K562 (cell line): ENCODE measurements around the gene MYO1F. TPM values are rescaled to one million over a fixed set of nuclear protein-coding genes. Genes with fewer than 3 reads are reported as not detected.

Experiments used
- BRD4 ChIP-seq: fragments of 200-600 bp; sonication (generic); IDR thresholded peaks from 2 replicates; pipeline ENCODE4 v1.6.1; 2017; ENCODE audit warnings: inconsistent platforms
- COPS2 ChIP-seq: fragments of 450-650 bp; conservative IDR thresholded peaks from 2 replicates; pipeline ENCODE4 v1.6.1; 2016; ENCODE audit warnings: mild to moderate bottlenecking, moderate library complexity
- CTCF ChIP-seq, 3 experiments: IDR thresholded peaks in 2 of 3; conservative IDR thresholded peaks in 1 of 3; 2 replicates each; pipeline ENCODE4 v1.5.1; 2011 to 2012; ENCODE audit warnings: low read length in 3 of 3, mild to moderate bottlenecking in 3 of 3, control low read depth in 2 of 3, improper control_type of control experiment in 1 of 3, inconsistent platforms in 1 of 3, low read depth in 1 of 3, mixed read lengths in 1 of 3, moderate library complexity in 1 of 3; ENCODE audit not compliant: insufficient read depth in 2 of 3
- GMEB1 ChIP-seq: fragments of 250-450 bp; sonication (Bioruptor Pico); IDR thresholded peaks from 2 replicates; pipeline ENCODE4 v1.4.0; 2020; ENCODE audit warnings: mild to moderate bottlenecking
- GTF2B ChIP-seq: IDR thresholded peaks from 2 replicates; pipeline ENCODE4 v1.6.1; 2011; ENCODE audit not compliant: insufficient read length; ENCODE audit errors: extremely low read depth
- KAT2B ChIP-seq: IDR thresholded peaks from one replicate; pipeline ENCODE4 v1.6.1; 2012; ENCODE audit warnings: low read depth, mild to moderate bottlenecking, control low read depth, inconsistent platforms, low read length, moderate library complexity
- KDM5B ChIP-seq: fragments of 200-600 bp; sonication (generic); IDR thresholded peaks from 2 replicates; pipeline ENCODE4 v1.6.1; 2012; ENCODE audit warnings: low read depth, mild to moderate bottlenecking, moderate library complexity, low read length, control low read depth, inconsistent platforms; ENCODE audit not compliant: insufficient replicate concordance
- MTA3 ChIP-seq: fragments of 450-650 bp; formaldehyde crosslinking; IDR thresholded peaks from 2 replicates; pipeline ENCODE4 v1.6.1; 2017; ENCODE audit warnings: mild to moderate bottlenecking, borderline replicate concordance
- POLR2B ChIP-seq: fragments of 450-650 bp; IDR thresholded peaks from 2 replicates; pipeline ENCODE4 v1.6.1; 2018; ENCODE audit warnings: low read depth; ENCODE audit not compliant: partially characterized antibody
- RAD51 ChIP-seq: fragments of 450-650 bp; IDR thresholded peaks from 2 replicates; pipeline ENCODE4 v1.7.1; 2016; ENCODE audit warnings: low read depth, mild to moderate bottlenecking, borderline replicate concordance
- SNAPC5 ChIP-seq: fragments of 250-450 bp; sonication (Bioruptor Pico); IDR thresholded peaks from 2 replicates; pipeline ENCODE4 v1.8.0; 2021; ENCODE audit warnings: moderate library complexity, mild to moderate bottlenecking, inconsistent platforms
- STAG1 ChIP-seq: sonication (generic); formaldehyde crosslinking; IDR thresholded peaks from 2 replicates; pipeline ENCODE4 v1.5.0; 2020; ENCODE audit warnings: missing genetic modification reagents, borderline replicate concordance
- TOE1 ChIP-seq, 2 experiments: fragments of 450-650 bp in 1 of 2; sonication (generic) in 1 of 2; formaldehyde crosslinking in 1 of 2; IDR thresholded peaks; 2 replicates each; pipeline versions ENCODE4 v1.7.1 to v1.8.0; 2016 to 2022; ENCODE audit warnings: borderline replicate concordance in 2 of 2, mild to moderate bottlenecking in 2 of 2, antibody characterized with exemption in 1 of 2, inconsistent platforms in 1 of 2, low read depth in 1 of 2, missing genetic modification reagents in 1 of 2, moderate library complexity in 1 of 2
- UBTF ChIP-seq, 2 experiments: IDR thresholded peaks; 2 replicates each; pipeline ENCODE4 v1.6.1; 2012; ENCODE audit warnings: improper control_type of control experiment in 2 of 2, low read depth in 2 of 2, low read length in 2 of 2, borderline replicate concordance in 1 of 2
- ZC3H8 ChIP-seq: fragments of 450-650 bp; IDR thresholded peaks from 2 replicates; pipeline ENCODE4 v1.6.1; 2017
- ZNF146 ChIP-seq: IDR thresholded peaks from one replicate; pipeline ENCODE4 v1.6.1; 2018; ENCODE audit warnings: missing compliant biosample characterization; ENCODE audit not compliant: unreplicated experiment
- ZNF444 ChIP-seq: fragments of 250-450 bp; sonication (Bioruptor Pico); IDR thresholded peaks from 2 replicates; pipeline ENCODE4 v1.4.0; 2020; ENCODE audit warnings: mild to moderate bottlenecking, moderate library complexity
- polyA plus RNA-seq, 8 experiments: library from polyadenylated mRNA; depleted of rRNA in 4 of 8; stranded (reverse) in 5 of 8; unstranded in 3 of 8; fragments of >200 nt; fragmentation: Nextera tagmentation in 2 of 8; fragmentation: Illumina TruSeq in 1 of 8; extraction: Ambion mirVana in 2 of 8; extraction: Trizol in 1 of 8; gene quantifications; 2 replicates each; pipeline versions ENCODE4 v1.2.1 to v1.2.3, GENCODE V29; 2011 to 2014; ENCODE audit warnings: inconsistent platforms in 1 of 8, missing spikeins in 1 of 8
- total RNA-seq, 7 experiments: library from RNA; depleted of rRNA in 6 of 7; stranded (reverse); fragments of >200 nt in 6 of 7; fragmentation: Illumina TruSeq in 2 of 7; extraction: Trizol in 2 of 7; gene quantifications; 2 replicates each; pipeline versions ENCODE4 v1.2.1 to v1.2.3, GENCODE V29; 2011 to 2021; ENCODE audit warnings: low replicate concordance in 1 of 7
- TF ChIP-seq, protein P1 (sequence below): fragments of 450-650 bp; IDR thresholded peaks from 2 replicates; pipeline ENCODE4 v1.6.1; 2017; ENCODE audit warnings: mild to moderate bottlenecking, moderate library complexity

Gene MYO1F
- total and polyA plus RNA-seq, 9 of the 15 experiments (the other 6 are each of a cell fraction or from before 2014, with no cell fraction given): 0.78 to 9.4 (median 4.3) TPM

DNA sequence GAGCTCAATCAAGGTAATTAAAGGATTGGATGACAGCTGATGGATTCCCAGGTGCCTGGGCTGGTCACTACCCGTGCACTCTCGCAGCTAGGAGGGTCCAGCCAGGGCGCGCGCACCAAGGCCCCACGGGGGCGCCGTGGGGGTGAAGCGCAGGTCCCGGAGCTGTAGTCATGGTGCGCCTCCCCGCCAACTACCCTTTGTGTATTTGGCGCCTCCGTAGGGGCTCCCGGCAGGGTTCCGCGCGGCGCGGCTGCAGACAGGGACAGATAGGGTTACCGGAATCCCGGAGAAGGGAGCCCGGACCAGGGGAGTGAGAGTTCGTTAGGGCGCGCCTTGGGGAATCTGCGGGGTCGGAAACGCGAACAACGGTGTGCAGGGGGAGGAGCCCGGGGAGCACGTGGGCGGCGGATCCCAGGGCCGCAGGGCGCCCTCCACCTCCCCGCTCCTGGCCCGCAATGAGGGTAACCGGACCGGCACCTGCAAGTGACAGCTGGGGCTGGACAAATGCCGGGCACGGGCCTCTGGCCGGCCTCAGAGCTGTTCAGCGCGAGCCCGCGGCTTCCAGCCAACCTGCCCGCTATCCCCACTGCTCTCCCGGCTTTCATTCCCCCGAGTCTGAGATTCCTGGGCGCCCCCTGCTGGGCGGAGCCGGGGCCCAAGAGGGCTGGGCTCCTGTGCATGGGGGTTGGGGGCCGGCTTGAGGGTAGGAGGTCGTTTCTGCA is 71.4 kb downstream of the MYO1F start (continued):
- TF ChIP-seq, protein P1, sequence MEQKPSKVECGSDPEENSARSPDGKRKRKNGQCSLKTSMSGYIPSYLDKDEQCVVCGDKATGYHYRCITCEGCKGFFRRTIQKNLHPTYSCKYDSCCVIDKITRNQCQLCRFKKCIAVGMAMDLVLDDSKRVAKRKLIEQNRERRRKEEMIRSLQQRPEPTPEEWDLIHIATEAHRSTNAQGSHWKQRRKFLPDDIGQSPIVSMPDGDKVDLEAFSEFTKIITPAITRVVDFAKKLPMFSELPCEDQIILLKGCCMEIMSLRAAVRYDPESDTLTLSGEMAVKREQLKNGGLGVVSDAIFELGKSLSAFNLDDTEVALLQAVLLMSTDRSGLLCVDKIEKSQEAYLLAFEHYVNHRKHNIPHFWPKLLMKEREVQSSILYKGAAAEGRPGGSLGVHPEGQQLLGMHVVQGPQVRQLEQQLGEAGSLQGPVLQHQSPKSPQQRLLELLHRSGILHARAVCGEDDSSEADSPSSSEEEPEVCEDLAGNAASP: no peak
- TF ChIP-seq KDM5B (no peak), ZC3H8 (no peak), KAT2B (no peak), SNAPC5 (CRISPR knock-in tag) (no peak), ZNF444 (CRISPR knock-in tag) (no peak), ZNF146 (CRISPR knock-in tag) (no peak), GMEB1 (CRISPR knock-in tag) (no peak), POLR2B (peak; percentile 54), BRD4 (no peak), CTCF (IDR thresholded peaks at IDR 0.05 in 2 of 3, conservative IDR thresholded peaks at IDR 0.05 in 1 of 3; ENCODE audit: insufficient read depth in 2 of 3, low read depth in 1 of 3, low read length in 3 of 3) (peak; percentile 70 to 87 (median 76)), RAD51 (peak; percentile 67; the same call in 1 of the 2 replicates), STAG1 (CRISPR knock-in tag) (peak; percentile 46; the same call in 1 of the 2 replicates), UBTF (IDR thresholded peaks at IDR 0.05; ENCODE audit: borderline replicate concordance in 1 of 2, low read depth in 2 of 2, low read length in 2 of 2) (peak in 1 of 2 experiments; percentile 88; a peak in 3 of 4 replicates), MTA3 (0 out of 2 replicates have a peak, but pooled peaks have one; percentile 58), GTF2B (no peak), COPS2 (no peak), TOE1 (IDR thresholded peaks at IDR 0.05; ENCODE audit: borderline replicate concordance) (no peak; the same call in 1 of the 2 replicates), TOE1 (CRISPR knock-in tag; IDR thresholded peaks at IDR 0.05; ENCODE audit: borderline replicate concordance, low read depth) (no peak)
